Urothelium cell line (cell line): ENCODE data around the gene HEATR3.

ENCODE experiments used
- DNase-seq: peaks from one replicate; pipeline ENCODE4 v3.0.0; 2011; ENCODE audit warnings: low spot score, mixed read lengths
- FAIRE-seq: peaks from 2 replicates; lab custom pipeline; 2011; peaks lifted over from hg19 to GRCh38; lab: Jason Lieb, UNC

The HEATR3 gene

GRCh38 chr16:50065624-50066481 is at the start of gene HEATR3:
TSS of gene HEATR3 (plus strand) at chr16:50065970. CDS start at chr16:50066132, 162 bp downstream.
- FAIRE-seq = peak; percentile 17
- DNase-seq = peak; percentile 97

- no peak for DNase-seq
- FAIRE-seq = no peak
Measured at GRCh38 chr16:50017553-50017952, 48.2 kb upstream of the HEATR3 start.

- FAIRE-seq (no peak), DNase-seq (peak; percentile 30)
Measured at GRCh38 chr16:50021544-50021943, 44.2 kb upstream of the HEATR3 start.

GRCh38 chr16:50023641-50024040 is 42.1 kb upstream of the HEATR3 start:
- FAIRE-seq = no peak
- no peak for DNase-seq

- no peak for FAIRE-seq
- no peak for DNase-seq
Measured at GRCh38 chr16:50024207-50024606, 41.6 kb upstream of the HEATR3 start.

- DNase-seq (peak; percentile 98), FAIRE-seq (peak; percentile 78)
Measured at GRCh38 chr16:50024684-50025536, 40.9 kb upstream of the HEATR3 start, which contains the start of gene CNEP1R1. TSS of gene CNEP1R1 (plus strand) at chr16:50025225. CDS start at chr16:50025316, 91 bp downstream.

- DNase-seq = peak; percentile 14
- FAIRE-seq = no peak
Measured at GRCh38 chr16:50025537-50025931, 40.2 kb upstream of the HEATR3 start.

- DNase-seq (no peak), FAIRE-seq (no peak)
Measured at GRCh38 chr16:50027829-50028228, 37.9 kb upstream of the HEATR3 start.

- FAIRE-seq (no peak), DNase-seq (no peak)
Measured at GRCh38 chr16:50035468-50035992, 30.2 kb upstream of the HEATR3 start.

- no peak for FAIRE-seq
- no peak for DNase-seq
Measured at GRCh38 chr16:50036426-50036825, 29.3 kb upstream of the HEATR3 start.

- DNase-seq (no peak), FAIRE-seq (no peak)
Measured at GRCh38 chr16:50037662-50038220, 28.0 kb upstream of the HEATR3 start.

- no peak for FAIRE-seq
- DNase-seq = no peak
Measured at GRCh38 chr16:50038286-50038685, 27.5 kb upstream of the HEATR3 start.

- FAIRE-seq (no peak), DNase-seq (no peak)
Measured at GRCh38 chr16:50038756-50039529, 26.8 kb upstream of the HEATR3 start.

- DNase-seq = no peak
- FAIRE-seq = no peak
Measured at GRCh38 chr16:50040018-50040417, 25.8 kb upstream of the HEATR3 start.

GRCh38 chr16:50040710-50041109 is 25.1 kb upstream of the HEATR3 start:
- FAIRE-seq = no peak
- DNase-seq = no peak

GRCh38 chr16:50043358-50043757 is 22.4 kb upstream of the HEATR3 start:
- no peak for DNase-seq
- no peak for FAIRE-seq

GRCh38 chr16:50045412-50045811 is 20.4 kb upstream of the HEATR3 start:
- DNase-seq (no peak), FAIRE-seq (no peak)

- DNase-seq = no peak
- FAIRE-seq = no peak
Measured at GRCh38 chr16:50046853-50047252, 18.9 kb upstream of the HEATR3 start.

GRCh38 chr16:50047864-50048263 is 17.9 kb upstream of the HEATR3 start:
- DNase-seq (no peak), FAIRE-seq (no peak)

GRCh38 chr16:50050802-50051201 is 15.0 kb upstream of the HEATR3 start:
- FAIRE-seq (no peak), DNase-seq (no peak)
